ENCODE results near the gene CD99L2.

CD99L2 gene

GRCh38 chrX:150907474-150907873 lies 9.0 kb upstream of the CD99L2 start:
- ATAC-seq: no peak
- TF ChIP-seq TCF4 (CRISPR knock-in tag; IDR thresholded peaks at IDR 0.05; ENCODE audit: borderline replicate concordance) (no peak), TOX (CRISPR knock-in tag; IDR thresholded peaks at IDR 0.05; ENCODE audit: borderline replicate concordance) (no peak), GLIS3 (CRISPR knock-in tag; IDR thresholded peaks at IDR 0.05) (no peak), ZNF70 (CRISPR knock-in tag; IDR thresholded peaks at IDR 0.05) (no peak), BACH2 (CRISPR knock-in tag; IDR thresholded peaks at IDR 0.05; ENCODE audit: borderline replicate concordance) (no peak), TSHZ2 (CRISPR knock-in tag; IDR thresholded peaks at IDR 0.05) (no peak), PPARA (CRISPR knock-in tag; IDR thresholded peaks at IDR 0.05; ENCODE audit: borderline replicate concordance) (no peak), ESRRG (CRISPR knock-in tag; IDR thresholded peaks at IDR 0.05) (no peak), ZC3H10 (CRISPR knock-in tag; IDR thresholded peaks at IDR 0.05) (no peak), CSRNP3 (CRISPR knock-in tag; IDR thresholded peaks at IDR 0.05) (no peak), ISL1 (CRISPR knock-in tag; IDR thresholded peaks at IDR 0.05) (no peak), CSDC2 (CRISPR knock-in tag; IDR thresholded peaks at IDR 0.05) (no peak), RARB (CRISPR knock-in tag; IDR thresholded peaks at IDR 0.05) (no peak), POU6F1 (CRISPR knock-in tag; IDR thresholded peaks at IDR 0.05; ENCODE audit: borderline replicate concordance, low read depth) (no peak), ZNF8 (CRISPR knock-in tag; IDR thresholded peaks at IDR 0.05) (no peak), OSR1 (CRISPR knock-in tag; IDR thresholded peaks at IDR 0.05) (no peak), PATZ1 (CRISPR knock-in tag; IDR thresholded peaks at IDR 0.05; ENCODE audit: borderline replicate concordance) (no peak), ZFP30 (CRISPR knock-in tag; IDR thresholded peaks at IDR 0.05) (no peak), ARNTL (CRISPR knock-in tag; IDR thresholded peaks at IDR 0.05; ENCODE audit: borderline replicate concordance, low read depth) (no peak), SNAI2 (CRISPR knock-in tag; IDR thresholded peaks at IDR 0.05) (no peak)

- TF ChIP-seq TOX (CRISPR knock-in tag; IDR thresholded peaks at IDR 0.05; ENCODE audit: borderline replicate concordance): no peak
- no peak for TF ChIP-seq ZFP30 (CRISPR knock-in tag; IDR thresholded peaks at IDR 0.05)
- TF ChIP-seq CSRNP3 (CRISPR knock-in tag; IDR thresholded peaks at IDR 0.05): no peak
- TF ChIP-seq BACH2 (CRISPR knock-in tag; IDR thresholded peaks at IDR 0.05; ENCODE audit: borderline replicate concordance): no peak
- TF ChIP-seq TSHZ2 (CRISPR knock-in tag; IDR thresholded peaks at IDR 0.05): no peak
- TF ChIP-seq ARNTL (CRISPR knock-in tag; IDR thresholded peaks at IDR 0.05; ENCODE audit: borderline replicate concordance, low read depth): no peak
- no peak for ATAC-seq
These were observed 8.2 kb upstream of the CD99L2 start for GRCh38 chrX:150906694-150907093.
